ENCODE measurements around the gene SRD5A3.

DNA sequence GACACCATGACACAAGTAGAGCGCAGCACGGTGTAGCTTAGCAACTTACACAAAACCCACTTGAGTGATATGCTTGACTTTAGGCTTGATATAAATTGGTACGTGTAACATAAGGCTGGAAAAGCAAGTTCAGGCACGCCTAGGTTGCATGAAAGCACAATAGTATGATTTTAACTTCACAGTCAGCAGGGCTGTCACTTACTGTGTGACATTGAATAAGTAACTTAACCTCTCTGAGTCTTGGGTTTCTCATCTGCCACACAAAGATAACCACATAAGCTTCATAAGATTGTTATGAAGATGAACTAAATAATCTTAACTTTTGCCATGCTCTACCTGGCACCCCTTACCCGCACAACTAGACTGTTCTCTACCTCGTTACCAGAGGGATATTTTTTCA lies 9.5 kb downstream of the SRD5A3 start:
- TF ChIP-seq, protein P1, sequence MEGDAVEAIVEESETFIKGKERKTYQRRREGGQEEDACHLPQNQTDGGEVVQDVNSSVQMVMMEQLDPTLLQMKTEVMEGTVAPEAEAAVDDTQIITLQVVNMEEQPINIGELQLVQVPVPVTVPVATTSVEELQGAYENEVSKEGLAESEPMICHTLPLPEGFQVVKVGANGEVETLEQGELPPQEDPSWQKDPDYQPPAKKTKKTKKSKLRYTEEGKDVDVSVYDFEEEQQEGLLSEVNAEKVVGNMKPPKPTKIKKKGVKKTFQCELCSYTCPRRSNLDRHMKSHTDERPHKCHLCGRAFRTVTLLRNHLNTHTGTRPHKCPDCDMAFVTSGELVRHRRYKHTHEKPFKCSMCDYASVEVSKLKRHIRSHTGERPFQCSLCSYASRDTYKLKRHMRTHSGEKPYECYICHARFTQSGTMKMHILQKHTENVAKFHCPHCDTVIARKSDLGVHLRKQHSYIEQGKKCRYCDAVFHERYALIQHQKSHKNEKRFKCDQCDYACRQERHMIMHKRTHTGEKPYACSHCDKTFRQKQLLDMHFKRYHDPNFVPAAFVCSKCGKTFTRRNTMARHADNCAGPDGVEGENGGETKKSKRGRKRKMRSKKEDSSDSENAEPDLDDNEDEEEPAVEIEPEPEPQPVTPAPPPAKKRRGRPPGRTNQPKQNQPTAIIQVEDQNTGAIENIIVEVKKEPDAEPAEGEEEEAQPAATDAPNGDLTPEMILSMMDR (IDR thresholded peaks at IDR 0.05), result no peak
- TF ChIP-seq POLR2A (IDR thresholded peaks at IDR 0.05), result no peak
- TF ChIP-seq POLR2AphosphoS5 (IDR thresholded peaks at IDR 0.05), result peak in 1 of 3 donors; percentile 20
- no peak for TF ChIP-seq EP300 (IDR thresholded peaks at IDR 0.05)

Measured in suprapubic skin (tissue), 4 donors.